HEK293 (cell line): ENCODE results near the gene SOX12.
A peak's percentile ranks its signal among the peaks of the same experiment; 100 is the strongest.

Source experiments
- GLI4 ChIP-seq: fragments of 450-650 bp; formaldehyde crosslinking; IDR thresholded peaks from 2 replicates; pipeline ENCODE4 v1.5.1; 2016; ENCODE audit warnings: missing biosample characterization, missing genetic modification characterization
- KLF8 ChIP-seq: fragments of 450-650 bp; formaldehyde crosslinking; IDR thresholded peaks from 2 replicates; pipeline ENCODE4 v1.5.1; 2016; ENCODE audit warnings: missing biosample characterization, missing genetic modification characterization
- MYNN ChIP-seq: fragments of 450-650 bp; formaldehyde crosslinking; IDR thresholded peaks from 2 replicates; pipeline ENCODE4 v1.5.1; 2016; ENCODE audit warnings: missing biosample characterization, missing genetic modification characterization, borderline replicate concordance
- SCRT1 ChIP-seq: fragments of 450-650 bp; formaldehyde crosslinking; IDR thresholded peaks from 2 replicates; pipeline ENCODE4 v1.5.1; 2016; ENCODE audit warnings: missing biosample characterization, missing genetic modification characterization, borderline replicate concordance
- SETDB1 ChIP-seq: IDR thresholded peaks from one replicate; pipeline ENCODE4 v1.6.1; 2017; ENCODE audit warnings: mild to moderate bottlenecking, low read length, moderate library complexity, mixed read lengths; ENCODE audit not compliant: insufficient read length
- SP7 ChIP-seq: fragments of 450-650 bp; formaldehyde crosslinking; IDR thresholded peaks from 2 replicates; pipeline ENCODE4 v1.5.1; 2016; ENCODE audit warnings: missing biosample characterization, missing genetic modification characterization
- YY2 ChIP-seq: fragments of 450-650 bp; formaldehyde crosslinking; IDR thresholded peaks from 2 replicates; pipeline ENCODE4 v1.5.1; 2016; ENCODE audit warnings: missing biosample characterization, missing genetic modification characterization
- ZBTB1 ChIP-seq: fragments of 450-650 bp; formaldehyde crosslinking; IDR thresholded peaks from 2 replicates; pipeline ENCODE4 v1.5.1; 2016; ENCODE audit warnings: missing biosample characterization, missing genetic modification characterization
- ZBTB7A ChIP-seq: fragments of 450-650 bp; formaldehyde crosslinking; IDR thresholded peaks from 2 replicates; pipeline ENCODE4 v1.5.1; 2016; ENCODE audit warnings: low read depth, missing biosample characterization, missing genetic modification characterization
- ZFP69B ChIP-seq: fragments of 450-650 bp; formaldehyde crosslinking; IDR thresholded peaks from 2 replicates; pipeline ENCODE4 v1.5.1; 2016; ENCODE audit warnings: missing biosample characterization, missing genetic modification characterization
- ZIC2 ChIP-seq: fragments of 450-650 bp; formaldehyde crosslinking; IDR thresholded peaks from 2 replicates; pipeline ENCODE4 v1.5.1; 2016; ENCODE audit warnings: missing biosample characterization, missing genetic modification characterization
- ZNF121 ChIP-seq: fragments of 450-650 bp; formaldehyde crosslinking; IDR thresholded peaks from 2 replicates; pipeline ENCODE4 v1.5.1; 2016; ENCODE audit warnings: missing biosample characterization, missing genetic modification characterization
- ZNF155 ChIP-seq: fragments of 450-650 bp; formaldehyde crosslinking; IDR thresholded peaks from 2 replicates; pipeline ENCODE4 v1.5.1; 2016; ENCODE audit warnings: missing biosample characterization, missing genetic modification characterization
- ZNF174 ChIP-seq: fragments of 450-650 bp; formaldehyde crosslinking; IDR thresholded peaks from 2 replicates; pipeline ENCODE4 v1.5.0; 2017; ENCODE audit warnings: missing biosample characterization, mild to moderate bottlenecking, missing genetic modification characterization
- ZNF350 ChIP-seq: fragments of 450-650 bp; formaldehyde crosslinking; IDR thresholded peaks from 2 replicates; pipeline ENCODE4 v1.5.0; 2017; ENCODE audit warnings: missing biosample characterization, mild to moderate bottlenecking, missing genetic modification characterization
- ZNF37A ChIP-seq: fragments of 450-650 bp; IDR thresholded peaks from 2 replicates; pipeline ENCODE4 v1.5.1; 2018; ENCODE audit warnings: missing biosample characterization, missing genetic modification characterization
- ZNF423 ChIP-seq: fragments of 450-650 bp; formaldehyde crosslinking; IDR thresholded peaks from 2 replicates; pipeline ENCODE4 v1.5.1; 2016; ENCODE audit warnings: missing biosample characterization, missing genetic modification characterization
- ZNF488 ChIP-seq: fragments of 450-650 bp; formaldehyde crosslinking; IDR thresholded peaks from 2 replicates; pipeline ENCODE4 v1.5.1; 2016; ENCODE audit warnings: missing biosample characterization, missing genetic modification characterization
- ZNF501 ChIP-seq: fragments of 450-650 bp; formaldehyde crosslinking; IDR thresholded peaks from 2 replicates; pipeline ENCODE4 v1.5.1; 2016; ENCODE audit warnings: missing biosample characterization, missing genetic modification characterization
- ZNF510 ChIP-seq: fragments of 450-650 bp; formaldehyde crosslinking; IDR thresholded peaks from 2 replicates; pipeline ENCODE4 v1.5.1; 2018; ENCODE audit warnings: mild to moderate bottlenecking, missing genetic modification characterization, missing biosample characterization; ENCODE audit not compliant: insufficient replicate concordance
- ZNF529 ChIP-seq: fragments of 450-650 bp; formaldehyde crosslinking; IDR thresholded peaks from 2 replicates; pipeline ENCODE4 v1.5.1; 2017; ENCODE audit warnings: missing genetic modification characterization, missing biosample characterization; ENCODE audit not compliant: insufficient replicate concordance
- ZNF544 ChIP-seq: fragments of 450-650 bp; formaldehyde crosslinking; IDR thresholded peaks from 2 replicates; pipeline ENCODE4 v1.5.0; 2017; ENCODE audit warnings: missing biosample characterization, missing genetic modification characterization
- ZNF549 ChIP-seq: fragments of 450-650 bp; IDR thresholded peaks from 2 replicates; pipeline ENCODE4 v1.5.1; 2018; ENCODE audit warnings: missing biosample characterization, missing genetic modification characterization, mild to moderate bottlenecking, inconsistent platforms, moderate library complexity
- ZNF560 ChIP-seq: fragments of 450-650 bp; formaldehyde crosslinking; IDR thresholded peaks from 2 replicates; pipeline ENCODE4 v1.5.1; 2017; ENCODE audit warnings: missing biosample characterization, missing genetic modification characterization, borderline replicate concordance
- ZNF561 ChIP-seq: fragments of 450-650 bp; IDR thresholded peaks from 2 replicates; pipeline ENCODE4 v1.5.1; 2018; ENCODE audit warnings: missing biosample characterization, missing genetic modification characterization, borderline replicate concordance
- ZNF571 ChIP-seq: fragments of 450-650 bp; formaldehyde crosslinking; IDR thresholded peaks from 2 replicates; pipeline ENCODE4 v1.5.0; 2017; ENCODE audit warnings: missing biosample characterization, missing genetic modification characterization
- ZNF585B ChIP-seq: fragments of 450-650 bp; formaldehyde crosslinking; IDR thresholded peaks from 2 replicates; pipeline ENCODE4 v1.5.1; 2016; ENCODE audit warnings: missing biosample characterization, missing genetic modification characterization
- ZNF600 ChIP-seq: fragments of 450-650 bp; formaldehyde crosslinking; IDR thresholded peaks from 2 replicates; pipeline ENCODE4 v1.5.1; 2016; ENCODE audit warnings: missing biosample characterization, missing genetic modification characterization
- ZNF660 ChIP-seq: fragments of 450-650 bp; IDR thresholded peaks from 2 replicates; pipeline ENCODE4 v1.5.1; 2018; ENCODE audit warnings: missing biosample characterization, mild to moderate bottlenecking, missing genetic modification characterization
- ZNF670 ChIP-seq: fragments of 450-650 bp; formaldehyde crosslinking; IDR thresholded peaks from 2 replicates; pipeline ENCODE4 v1.5.1; 2016; ENCODE audit warnings: missing biosample characterization, missing genetic modification characterization, low read depth
- ZNF677 ChIP-seq: fragments of 450-650 bp; IDR thresholded peaks from 2 replicates; pipeline ENCODE4 v1.5.0; 2018; ENCODE audit warnings: missing biosample characterization, mild to moderate bottlenecking, missing genetic modification characterization, moderate library complexity
- ZNF701 ChIP-seq: fragments of 450-650 bp; formaldehyde crosslinking; IDR thresholded peaks from 2 replicates; pipeline ENCODE4 v1.5.1; 2016; ENCODE audit warnings: missing biosample characterization, missing genetic modification characterization
- ZNF707 ChIP-seq: fragments of 450-650 bp; formaldehyde crosslinking; IDR thresholded peaks from 2 replicates; pipeline ENCODE4 v1.5.1; 2016; ENCODE audit warnings: missing biosample characterization, missing genetic modification characterization
- ZNF830 ChIP-seq: fragments of 450-650 bp; IDR thresholded peaks from 2 replicates; pipeline ENCODE4 v1.5.0; 2018; ENCODE audit warnings: missing biosample characterization, missing genetic modification characterization, low read depth, mild to moderate bottlenecking, moderate library complexity
- TF ChIP-seq, protein P1 (sequence below): fragments of 450-650 bp; formaldehyde crosslinking; IDR thresholded peaks from 2 replicates; pipeline ENCODE4 v1.5.1; 2016; ENCODE audit warnings: missing biosample characterization, missing genetic modification characterization
- TF ChIP-seq, protein P2 (sequence below): fragments of 450-650 bp; formaldehyde crosslinking; IDR thresholded peaks from 2 replicates; pipeline ENCODE4 v1.5.1; 2016; ENCODE audit warnings: missing biosample characterization, missing genetic modification characterization
- TF ChIP-seq, protein P3 (sequence below): fragments of 450-650 bp; formaldehyde crosslinking; IDR thresholded peaks from 2 replicates; pipeline ENCODE4 v1.5.1; 2016; ENCODE audit warnings: missing biosample characterization, missing genetic modification characterization, low read depth

The SOX12 gene

GRCh38 chr20:327186-328026, 2.1 kb downstream of the SOX12 start (continued):
- TF ChIP-seq GLI4 (tag by site-specific recombination) = no peak
- no peak for TF ChIP-seq ZNF660
- no peak for TF ChIP-seq ZNF707 (tag by site-specific recombination)
- no peak for TF ChIP-seq ZNF585B (tag by site-specific recombination)
- no peak for TF ChIP-seq ZNF544 (tag by site-specific recombination)
- peak; percentile 89 for TF ChIP-seq SP7 (tag by site-specific recombination)
- TF ChIP-seq ZBTB1 (tag by site-specific recombination) = no peak
- no peak for TF ChIP-seq ZNF155
- peak; percentile 99 for TF ChIP-seq KLF8 (tag by site-specific recombination)
- no peak for TF ChIP-seq ZNF560 (tag by site-specific recombination)
- TF ChIP-seq ZNF423 (tag by site-specific recombination) = no peak
- no peak for TF ChIP-seq SCRT1
- no peak for TF ChIP-seq ZNF529 (tag by site-specific recombination)
- no peak for TF ChIP-seq YY2
- no peak for TF ChIP-seq ZNF121 (tag by site-specific recombination)
- TF ChIP-seq ZNF174 (tag by site-specific recombination) = no peak
- TF ChIP-seq ZNF701 (tag by site-specific recombination) = no peak
- TF ChIP-seq ZNF37A (tag by site-specific recombination) = no peak
- TF ChIP-seq ZNF670 (tag by site-specific recombination) = no peak
- TF ChIP-seq ZNF350 (tag by site-specific recombination) = no peak
- TF ChIP-seq ZNF501 = no peak
- TF ChIP-seq ZNF488 (tag by site-specific recombination) = no peak
- peak; percentile 46; the same call in 1 of the 2 replicates for TF ChIP-seq ZIC2 (tag by site-specific recombination)
- TF ChIP-seq, protein P1, sequence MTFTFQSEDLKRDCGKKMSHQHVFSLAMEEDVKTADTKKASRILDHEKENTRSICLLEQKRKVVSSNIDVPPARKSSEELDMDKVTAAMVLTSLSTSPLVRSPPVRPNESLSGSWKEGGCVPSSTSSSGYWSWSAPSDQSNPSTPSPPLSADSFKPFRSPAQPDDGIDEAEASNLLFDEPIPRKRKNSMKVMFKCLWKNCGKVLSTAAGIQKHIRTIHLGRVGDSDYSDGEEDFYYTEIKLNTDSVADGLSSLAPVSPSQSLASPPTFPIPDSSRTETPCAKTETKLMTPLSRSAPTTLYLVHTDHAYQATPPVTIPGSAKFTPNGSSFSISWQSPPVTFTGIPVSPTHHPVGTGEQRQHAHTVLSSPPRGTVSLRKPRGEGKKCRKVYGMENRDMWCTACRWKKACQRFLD (tag by site-specific recombination) = no peak
- TF ChIP-seq, protein P2, sequence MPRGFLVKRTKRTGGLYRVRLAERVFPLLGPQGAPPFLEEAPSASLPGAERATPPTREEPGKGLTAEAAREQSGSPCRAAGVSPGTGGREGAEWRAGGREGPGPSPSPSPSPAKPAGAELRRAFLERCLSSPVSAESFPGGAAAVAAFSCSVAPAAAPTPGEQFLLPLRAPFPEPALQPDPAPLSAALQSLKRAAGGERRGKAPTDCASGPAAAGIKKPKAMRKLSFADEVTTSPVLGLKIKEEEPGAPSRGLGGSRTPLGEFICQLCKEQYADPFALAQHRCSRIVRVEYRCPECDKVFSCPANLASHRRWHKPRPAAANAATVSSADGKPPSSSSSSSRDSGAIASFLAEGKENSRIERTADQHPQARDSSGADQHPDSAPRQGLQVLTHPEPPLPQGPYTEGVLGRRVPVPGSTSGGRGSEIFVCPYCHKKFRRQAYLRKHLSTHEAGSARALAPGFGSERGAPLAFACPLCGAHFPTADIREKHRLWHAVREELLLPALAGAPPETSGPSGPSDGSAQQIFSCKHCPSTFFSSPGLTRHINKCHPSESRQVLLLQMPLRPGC (tag by site-specific recombination) = peak; percentile 59
- TF ChIP-seq, protein P3, sequence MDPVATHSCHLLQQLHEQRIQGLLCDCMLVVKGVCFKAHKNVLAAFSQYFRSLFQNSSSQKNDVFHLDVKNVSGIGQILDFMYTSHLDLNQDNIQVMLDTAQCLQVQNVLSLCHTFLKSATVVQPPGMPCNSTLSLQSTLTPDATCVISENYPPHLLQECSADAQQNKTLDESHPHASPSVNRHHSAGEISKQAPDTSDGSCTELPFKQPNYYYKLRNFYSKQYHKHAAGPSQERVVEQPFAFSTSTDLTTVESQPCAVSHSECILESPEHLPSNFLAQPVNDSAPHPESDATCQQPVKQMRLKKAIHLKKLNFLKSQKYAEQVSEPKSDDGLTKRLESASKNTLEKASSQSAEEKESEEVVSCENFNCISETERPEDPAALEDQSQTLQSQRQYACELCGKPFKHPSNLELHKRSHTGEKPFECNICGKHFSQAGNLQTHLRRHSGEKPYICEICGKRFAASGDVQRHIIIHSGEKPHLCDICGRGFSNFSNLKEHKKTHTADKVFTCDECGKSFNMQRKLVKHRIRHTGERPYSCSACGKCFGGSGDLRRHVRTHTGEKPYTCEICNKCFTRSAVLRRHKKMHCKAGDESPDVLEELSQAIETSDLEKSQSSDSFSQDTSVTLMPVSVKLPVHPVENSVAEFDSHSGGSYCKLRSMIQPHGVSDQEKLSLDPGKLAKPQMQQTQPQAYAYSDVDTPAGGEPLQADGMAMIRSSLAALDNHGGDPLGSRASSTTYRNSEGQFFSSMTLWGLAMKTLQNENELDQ (tag by site-specific recombination) = no peak
- no peak for TF ChIP-seq ZNF677
- TF ChIP-seq MYNN = no peak
- peak; percentile 88 for TF ChIP-seq ZNF561 (tag by site-specific recombination)
- peak; percentile 99 for TF ChIP-seq ZFP69B (tag by site-specific recombination)
- TF ChIP-seq SETDB1 = no peak
- TF ChIP-seq ZNF571 (tag by site-specific recombination) = no peak
- TF ChIP-seq ZNF549 = no peak
- no peak for TF ChIP-seq ZNF600 (tag by site-specific recombination)
- no peak for TF ChIP-seq ZNF830 (tag by site-specific recombination)
- peak; percentile 68; the same call in 1 of the 2 replicates for TF ChIP-seq ZBTB7A (tag by site-specific recombination)
- no peak for TF ChIP-seq ZNF510 (tag by site-specific recombination)
